ENCODE data around the gene ERC1. TPM values are rescaled to one million over a fixed set of nuclear protein-coding genes. Genes with fewer than 3 reads are reported as not detected.
A peak's percentile ranks its signal among the peaks of the same experiment; 100 is the strongest.

The ERC1 gene
- total and polyA plus RNA-seq, 7 donors: 5.4 to 97.8 (median 34.6) TPM

GRCh38 chr12:1519642-1520041 is 528.6 kb downstream of the ERC1 start:
- Histone ChIP-seq H3K9me3 (no peaks in the 10 kb centered on the region), H3K4me3 (no peak overlapping the region), H3K27ac (no peak overlapping the region), H3K27me3 (peaks cover 0 to 7% (median 0%) of the 10 kb centered on the region in 3 donors), H3K4me1 (peaks cover 0 to 12% (median 10%) of the 10 kb centered on the region in 4 donors), H3K36me3 (no peaks in the 10 kb centered on the region)
- intact Hi-C loops (cut with DNase I): no loop called here
- 33 to 55% methylated on average over 5 of the region's 5 CpGs for WGBS, 2 donors
- no peak for DNase-seq
- TF ChIP-seq CTCF (IDR thresholded peaks at IDR 0.05) (no peak), POLR2AphosphoS5 (IDR thresholded peaks at IDR 0.05) (no peak), EP300 (IDR thresholded peaks at IDR 0.05) (no peak), POLR2A (IDR thresholded peaks at IDR 0.05) (no peak)

GRCh38 chr12:1523046-1523445 is 532.0 kb downstream of the ERC1 start:
- 94 to 95% methylated on average over 8 of the region's 8 CpGs for WGBS, 2 donors
- Histone ChIP-seq H3K27ac (no peak overlapping the region), H3K27me3 (peaks cover 0 to 13% (median 0%) of the 10 kb centered on the region in 3 donors), H3K36me3 (no peaks in the 10 kb centered on the region), H3K4me1 (peaks cover 0 to 12% (median 10%) of the 10 kb centered on the region in 4 donors), H3K9me3 (no peaks in the 10 kb centered on the region), H3K4me3 (no peak overlapping the region)
- no peak for DNase-seq
- intact Hi-C loops (cut with DNase I): no loop called here
- TF ChIP-seq POLR2A (IDR thresholded peaks at IDR 0.05) (no peak), EP300 (IDR thresholded peaks at IDR 0.05) (no peak), POLR2AphosphoS5 (IDR thresholded peaks at IDR 0.05) (no peak), CTCF (IDR thresholded peaks at IDR 0.05) (no peak)

GRCh38 chr12:1523558-1524050 is 532.6 kb downstream of the ERC1 start:
- TF ChIP-seq CTCF (IDR thresholded peaks at IDR 0.05) (no peak), POLR2AphosphoS5 (IDR thresholded peaks at IDR 0.05) (no peak), EP300 (IDR thresholded peaks at IDR 0.05) (no peak), POLR2A (IDR thresholded peaks at IDR 0.05) (no peak)
- peak; percentile 49 for DNase-seq
- Histone ChIP-seq H3K27ac (no peak overlapping the region), H3K27me3 (peaks cover 0 to 13% (median 0%) of the 10 kb centered on the region in 3 donors), H3K4me3 (no peak overlapping the region), H3K4me1 (peaks cover 0 to 12% (median 10%) of the 10 kb centered on the region in 4 donors), H3K36me3 (no peaks in the 10 kb centered on the region), H3K9me3 (no peaks in the 10 kb centered on the region)
- WGBS, 2 donors: 73 to 85% methylated on average over 13 of the region's 13 CpGs
- intact Hi-C loops (cut with DNase I): no loop called here

GRCh38 chr12:1525858-1526257 is 534.8 kb downstream of the ERC1 start:
- Histone ChIP-seq H3K36me3 (no peaks in the 10 kb centered on the region), H3K4me3 (no peak overlapping the region), H3K9me3 (no peaks in the 10 kb centered on the region), H3K27ac (no peak overlapping the region), H3K4me1 (peaks cover 0 to 10% (median 8%) of the 10 kb centered on the region in 4 donors), H3K27me3 (peaks cover 0 to 24% (median 5%) of the 10 kb centered on the region in 3 donors)
- no peak for DNase-seq
- TF ChIP-seq CTCF (IDR thresholded peaks at IDR 0.05) (no peak), EP300 (IDR thresholded peaks at IDR 0.05) (no peak), POLR2AphosphoS5 (IDR thresholded peaks at IDR 0.05) (no peak), POLR2A (IDR thresholded peaks at IDR 0.05) (no peak)
- intact Hi-C loops (cut with DNase I): no loop called here
- 75 to 82% methylated on average over 10 of the region's 10 CpGs for WGBS, 2 donors

GRCh38 chr12:1527789-1528188 is 536.8 kb downstream of the ERC1 start:
- intact Hi-C loops (cut with DNase I): no loop called here

More at GRCh38 chr12:1527789-1528188, 536.8 kb downstream of the ERC1 start:
- WGBS, 2 donors: 64 to 73% methylated on average over 4 of the region's 4 CpGs
- H3K9me3 ChIP-seq: no peaks in the 10 kb centered on the region
- no peak overlapping the region for H3K4me3 ChIP-seq
- H3K4me1 ChIP-seq: peaks cover 0 to 28% (median 16%) of the 10 kb centered on the region in 4 donors
- no peak overlapping the region for H3K27ac ChIP-seq
- no peak for TF ChIP-seq EP300 (IDR thresholded peaks at IDR 0.05)
- H3K36me3 ChIP-seq: no peaks in the 10 kb centered on the region
- DNase-seq: no peak
- H3K27me3 ChIP-seq: peaks cover 0 to 36% (median 15%) of the 10 kb centered on the region in 3 donors
